ENCODE measurements around the gene DNAH7.

DNAH7 gene

DNA sequence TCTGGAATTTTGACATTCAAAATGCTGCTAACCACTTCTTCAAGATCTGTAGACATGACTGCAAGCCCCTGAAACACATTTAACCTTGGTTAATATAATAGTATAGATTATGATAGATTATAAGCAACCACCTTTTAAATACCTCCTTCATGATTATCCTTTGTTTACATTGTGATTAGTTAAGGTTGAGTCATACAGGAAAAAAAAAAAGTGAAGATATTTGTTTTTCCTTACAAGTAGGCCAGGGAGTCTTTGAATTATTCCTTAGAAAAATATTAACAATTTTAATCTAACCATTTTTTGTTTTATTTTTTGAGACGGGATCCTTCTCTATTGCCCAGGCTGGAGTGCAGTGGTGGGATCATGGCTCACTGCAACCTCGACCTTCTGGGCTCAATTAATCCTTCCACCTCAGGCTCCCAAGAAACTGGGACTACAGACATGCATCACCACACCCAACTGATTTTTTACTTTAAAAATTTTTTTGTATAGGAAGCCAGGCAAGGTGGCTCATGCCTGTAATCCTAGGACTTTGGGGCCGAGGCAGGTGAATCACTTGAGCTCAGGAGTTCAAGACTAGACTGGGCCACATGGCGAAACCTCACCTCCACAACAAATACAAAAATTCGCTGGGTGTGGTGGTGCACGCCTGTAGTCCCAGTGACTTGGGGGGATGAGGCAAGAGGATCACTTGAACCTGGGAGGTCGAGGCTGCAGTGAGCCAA lies 312.3 kb downstream of the DNAH7 start:
- no peak for DNase-seq (ENCODE audit: low spot score)
- H3K4me3 ChIP-seq: no peak overlapping the region
- H3K27ac ChIP-seq: no peak overlapping the region
- TF ChIP-seq, protein P1, sequence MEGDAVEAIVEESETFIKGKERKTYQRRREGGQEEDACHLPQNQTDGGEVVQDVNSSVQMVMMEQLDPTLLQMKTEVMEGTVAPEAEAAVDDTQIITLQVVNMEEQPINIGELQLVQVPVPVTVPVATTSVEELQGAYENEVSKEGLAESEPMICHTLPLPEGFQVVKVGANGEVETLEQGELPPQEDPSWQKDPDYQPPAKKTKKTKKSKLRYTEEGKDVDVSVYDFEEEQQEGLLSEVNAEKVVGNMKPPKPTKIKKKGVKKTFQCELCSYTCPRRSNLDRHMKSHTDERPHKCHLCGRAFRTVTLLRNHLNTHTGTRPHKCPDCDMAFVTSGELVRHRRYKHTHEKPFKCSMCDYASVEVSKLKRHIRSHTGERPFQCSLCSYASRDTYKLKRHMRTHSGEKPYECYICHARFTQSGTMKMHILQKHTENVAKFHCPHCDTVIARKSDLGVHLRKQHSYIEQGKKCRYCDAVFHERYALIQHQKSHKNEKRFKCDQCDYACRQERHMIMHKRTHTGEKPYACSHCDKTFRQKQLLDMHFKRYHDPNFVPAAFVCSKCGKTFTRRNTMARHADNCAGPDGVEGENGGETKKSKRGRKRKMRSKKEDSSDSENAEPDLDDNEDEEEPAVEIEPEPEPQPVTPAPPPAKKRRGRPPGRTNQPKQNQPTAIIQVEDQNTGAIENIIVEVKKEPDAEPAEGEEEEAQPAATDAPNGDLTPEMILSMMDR (IDR thresholded peaks at IDR 0.05): no peak

DNA sequence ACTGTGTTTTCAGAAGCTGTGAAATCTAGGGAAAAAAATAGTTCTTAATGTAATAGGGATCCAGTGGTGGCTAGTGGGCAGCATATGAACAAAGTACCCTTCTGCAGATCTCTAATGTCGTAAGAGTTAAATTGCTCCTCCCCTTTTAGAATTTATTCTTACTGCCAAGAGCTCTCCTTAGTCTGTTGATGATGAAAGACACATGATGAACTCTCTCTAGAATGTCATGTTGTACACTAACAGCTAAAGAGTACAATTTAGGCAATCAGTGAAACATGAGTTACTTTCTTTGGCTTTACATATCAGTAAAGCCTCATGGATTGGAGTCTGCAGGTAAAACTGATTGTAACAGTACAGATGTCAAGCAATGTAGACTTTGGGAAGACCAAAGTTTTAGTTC lies 327.4 kb downstream of the DNAH7 start:
- no peak for DNase-seq (ENCODE audit: low spot score)
- TF ChIP-seq, protein P1 (IDR thresholded peaks at IDR 0.05): no peak
- H3K27ac ChIP-seq: no peak overlapping the region
- H3K4me3 ChIP-seq: no peak overlapping the region

DNA sequence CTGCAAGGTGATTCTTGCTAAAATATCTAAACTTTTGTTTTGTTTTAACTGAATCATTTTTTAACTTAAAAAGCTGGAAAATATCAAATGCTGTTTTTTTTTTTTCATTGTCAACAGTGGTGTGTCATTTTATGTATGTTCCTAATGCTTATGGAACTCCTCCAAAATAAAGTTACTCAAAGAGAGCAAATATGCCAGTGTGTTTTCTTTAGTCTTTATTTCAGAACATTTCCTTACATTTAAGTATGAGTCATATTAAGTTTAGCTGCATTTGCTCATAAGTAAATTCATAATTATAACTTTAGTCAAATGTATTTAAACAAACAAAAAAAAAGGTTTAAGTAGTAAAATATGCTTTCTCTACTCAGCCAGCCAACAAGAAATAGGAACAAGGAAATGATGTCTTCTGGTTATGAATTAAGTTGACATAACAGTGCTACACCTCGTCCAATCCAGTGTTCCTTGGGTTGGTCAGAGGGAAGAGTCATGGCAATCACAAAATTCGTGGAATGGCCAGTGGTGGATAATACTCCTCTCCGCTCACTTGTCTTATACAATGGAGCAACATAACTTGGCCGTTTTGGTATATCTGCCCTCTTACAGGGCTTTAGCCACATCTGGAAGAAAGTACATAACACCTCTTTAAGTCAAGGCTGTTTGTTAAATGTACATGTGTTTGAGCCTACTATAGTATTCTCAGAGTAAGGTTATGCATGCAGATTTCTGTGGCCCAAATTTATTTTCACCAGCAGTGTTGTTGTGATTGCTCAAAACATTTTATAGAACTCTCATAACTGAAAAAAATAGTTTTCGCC lies 330.9 kb downstream of the DNAH7 start:
- H3K4me3 ChIP-seq: no peak overlapping the region
- no peak for DNase-seq (ENCODE audit: low spot score)
- H3K27ac ChIP-seq: no peak overlapping the region
- TF ChIP-seq, protein P1 (IDR thresholded peaks at IDR 0.05): no peak

DNA sequence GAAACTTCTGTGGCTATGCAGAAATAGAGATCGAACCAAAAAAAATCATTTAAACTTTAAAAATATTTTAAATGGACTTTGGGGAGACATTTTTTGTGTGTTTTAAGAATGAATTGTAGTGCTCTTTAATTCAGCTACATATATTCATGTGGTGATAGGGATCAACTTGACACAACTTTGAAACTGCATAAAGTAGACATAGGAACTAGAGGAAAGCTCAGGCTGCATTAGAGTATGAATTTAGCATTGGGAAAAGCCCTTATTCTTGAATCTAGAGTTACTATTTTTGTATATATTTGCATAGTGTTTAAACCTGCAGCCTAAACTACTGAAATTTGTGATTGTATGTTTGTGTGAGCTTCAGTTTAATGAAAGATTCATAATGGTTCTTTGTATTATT lies 333.3 kb downstream of the DNAH7 start:
- Histone ChIP-seq H3K27ac (no peak overlapping the region), H3K4me3 (no peak overlapping the region)
- TF ChIP-seq, protein P1 (IDR thresholded peaks at IDR 0.05): no peak
- DNase-seq (ENCODE audit: low spot score): no peak

DNA sequence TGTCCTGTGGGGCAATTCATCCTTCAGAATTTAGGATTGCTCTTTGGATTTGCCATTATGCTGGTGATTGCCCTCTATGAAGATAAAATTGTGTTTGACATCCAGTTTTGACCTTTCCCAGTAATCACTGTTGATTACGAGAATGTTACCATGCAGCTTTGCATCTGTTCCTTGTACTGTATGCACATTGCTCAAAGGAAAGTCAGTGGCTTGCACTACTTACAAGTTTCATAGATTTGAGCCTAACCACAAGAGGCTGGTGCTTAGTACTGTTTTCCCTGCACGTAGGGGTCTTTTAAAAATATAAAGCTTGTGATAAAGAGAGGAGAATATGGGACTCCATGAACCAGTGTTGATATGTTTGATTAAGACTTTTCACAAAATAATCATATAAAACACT lies 333.7 kb downstream of the DNAH7 start:
- Histone ChIP-seq H3K27ac (no peak overlapping the region), H3K4me3 (no peak overlapping the region)
- no peak for DNase-seq (ENCODE audit: low spot score)
- TF ChIP-seq, protein P1 (IDR thresholded peaks at IDR 0.05): no peak

DNA sequence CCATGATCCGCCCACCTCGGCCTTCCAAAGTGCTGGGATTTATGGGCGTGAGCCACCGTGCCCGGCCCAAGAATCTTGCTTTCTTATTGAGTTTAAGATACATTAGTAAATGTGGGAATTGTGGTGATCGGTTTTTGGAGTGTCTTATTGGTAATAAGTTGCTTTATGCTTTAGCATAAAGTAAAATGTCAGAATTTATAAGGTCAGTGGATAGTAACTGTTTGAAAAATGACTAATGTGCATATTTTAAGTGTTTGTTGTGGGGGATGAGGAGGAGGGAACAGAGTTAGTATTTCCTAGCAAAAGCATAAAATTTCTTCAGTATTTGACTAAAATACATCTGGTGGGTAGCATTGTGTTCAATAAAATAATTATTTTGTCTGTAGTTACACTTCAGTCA lies 334.2 kb downstream of the DNAH7 start:
- H3K27ac ChIP-seq: no peak overlapping the region
- TF ChIP-seq, protein P1 (IDR thresholded peaks at IDR 0.05): no peak
- DNase-seq (ENCODE audit: low spot score): no peak
- no peak overlapping the region for H3K4me3 ChIP-seq

DNA sequence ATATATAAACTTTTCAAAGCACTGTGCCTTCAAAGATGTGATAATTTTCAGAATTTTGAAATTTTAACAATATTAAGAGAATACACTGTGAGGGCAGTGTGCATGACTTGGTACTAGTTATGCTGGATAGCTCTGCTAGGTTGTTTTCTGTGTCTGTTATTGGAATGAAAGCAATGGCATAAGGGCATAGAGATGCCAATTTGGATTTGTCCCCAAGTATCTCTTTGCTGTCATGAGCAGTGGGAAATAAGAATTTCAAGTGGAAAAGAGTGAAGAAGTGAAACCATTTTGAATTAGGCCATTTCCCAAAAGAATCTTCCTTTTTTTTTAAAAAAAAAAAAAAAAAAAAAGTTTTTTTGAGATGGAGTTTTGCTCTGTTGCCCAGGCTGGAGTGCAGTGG lies 334.8 kb downstream of the DNAH7 start:
- no peak for DNase-seq (ENCODE audit: low spot score)
- TF ChIP-seq, protein P1 (IDR thresholded peaks at IDR 0.05): no peak
- H3K27ac ChIP-seq: no peak overlapping the region
- no peak overlapping the region for H3K4me3 ChIP-seq

All from coronary artery (tissue), 2 donors.